GM18517 (cell line): ENCODE results near the gene GABARAP.

ENCODE experiments used
- ATAC-seq: cut with Tn5 transposase; IDR thresholded peaks from one replicate; pipeline ENCODE4 v1.9.1; 2021; ENCODE audit warnings: mild to moderate bottlenecking, moderate library complexity; ENCODE audit not compliant: unreplicated experiment

Gene GABARAP

DNA sequence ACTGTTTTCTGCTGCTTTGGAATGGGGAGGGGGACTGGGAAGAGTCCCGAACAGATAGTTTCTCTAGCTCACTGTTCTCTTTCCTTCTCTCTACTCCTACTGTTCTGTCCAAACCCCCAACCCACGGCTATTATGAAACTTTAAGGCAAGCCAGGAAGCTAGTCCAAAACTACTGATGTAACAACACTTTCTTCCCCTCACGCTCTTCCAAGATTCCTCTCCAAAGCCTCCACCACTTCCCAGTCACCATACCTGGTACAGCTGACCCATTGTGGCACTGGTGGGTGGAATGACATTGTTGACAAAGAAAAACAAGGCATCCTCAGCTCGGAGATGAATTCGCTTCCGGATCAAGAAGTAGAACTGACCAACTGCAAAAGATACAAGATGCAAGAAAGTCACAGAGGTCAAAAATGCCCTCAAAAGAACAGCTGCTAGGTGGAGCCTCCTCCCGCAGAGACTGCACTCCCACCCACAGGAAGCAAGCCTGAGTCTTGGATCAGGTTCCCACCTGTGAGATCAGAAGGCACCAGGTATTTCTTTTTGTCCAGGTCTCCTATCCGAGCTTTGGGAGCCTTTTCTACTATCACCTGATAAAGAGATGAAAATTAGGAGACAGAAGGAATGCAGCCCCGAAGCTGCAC is 1.0 kb downstream of the GABARAP start:
- no peak for ATAC-seq

DNA sequence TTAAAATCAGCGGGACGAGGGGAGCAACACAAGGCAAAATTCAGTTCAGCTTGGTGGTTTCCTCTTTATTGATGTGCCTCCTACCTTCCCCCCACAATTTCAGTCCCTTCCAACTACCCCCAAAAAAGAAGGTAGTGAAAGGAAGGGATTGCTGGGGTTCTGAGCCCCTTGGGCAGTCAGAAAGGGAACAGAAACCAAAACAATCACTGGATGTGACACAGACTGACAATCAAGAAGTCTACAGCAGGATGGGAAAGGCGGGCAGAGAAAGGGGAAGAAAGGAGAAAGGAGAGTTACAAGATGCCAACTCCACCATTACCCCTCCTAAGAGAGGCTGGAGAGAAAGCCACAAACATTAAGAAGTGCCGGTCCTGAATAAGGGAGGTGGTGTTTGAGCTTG is 1.9 kb downstream of the GABARAP start:
- no peak for ATAC-seq

DNA sequence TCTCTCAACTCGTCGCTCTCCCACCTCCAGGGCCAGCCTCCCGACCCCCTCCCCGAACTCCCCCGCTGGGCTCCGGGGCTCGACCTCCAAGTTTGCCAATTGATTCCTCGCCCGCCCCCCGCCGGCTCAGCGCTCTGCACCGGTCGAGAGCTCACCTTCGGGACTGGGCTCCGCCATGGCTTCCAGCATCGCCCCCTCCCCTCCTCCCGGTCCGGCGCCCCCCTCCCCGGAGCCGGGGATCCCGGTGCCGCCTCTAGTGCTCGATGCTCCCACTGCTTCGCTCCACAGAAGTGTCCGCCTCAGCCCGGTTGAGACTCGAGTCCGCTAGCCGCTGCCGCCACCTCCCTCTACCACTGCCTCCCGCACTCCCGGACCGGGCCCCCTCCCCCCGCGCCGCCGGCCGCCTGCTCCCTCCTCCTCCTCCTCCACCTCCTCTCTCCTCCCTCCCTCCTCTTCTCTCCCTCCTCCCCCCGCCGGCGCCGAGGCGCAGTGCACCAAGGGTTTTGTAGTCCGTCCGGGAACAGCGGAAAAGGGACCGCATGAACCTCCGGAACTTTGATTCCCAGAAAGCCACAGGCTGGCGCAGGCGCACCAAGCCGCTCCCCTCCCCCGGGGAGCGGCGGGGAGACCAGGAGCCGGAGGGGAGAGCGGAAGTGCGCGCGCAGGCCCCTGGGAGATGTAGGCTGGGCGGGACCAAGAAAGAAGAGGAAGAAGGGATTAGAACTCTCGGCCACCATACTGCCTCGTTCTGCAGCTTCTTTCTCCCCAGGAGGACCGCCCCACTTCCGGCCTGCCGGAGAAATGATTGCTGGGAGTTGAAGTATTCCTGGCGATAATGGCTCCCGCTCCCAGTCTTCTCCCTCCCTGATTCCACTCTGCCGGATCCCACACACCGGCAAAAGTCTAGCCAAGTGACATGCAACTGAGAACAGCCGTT is 2.9 kb downstream of the GABARAP start, which contains the start of gene PHF23:
TSS of gene PHF23 (minus strand) at position 367 of the 937 bp plus-strand sequence. CDS start at position 189, 178 bp downstream.
- peak; percentile 46 for ATAC-seq

DNA sequence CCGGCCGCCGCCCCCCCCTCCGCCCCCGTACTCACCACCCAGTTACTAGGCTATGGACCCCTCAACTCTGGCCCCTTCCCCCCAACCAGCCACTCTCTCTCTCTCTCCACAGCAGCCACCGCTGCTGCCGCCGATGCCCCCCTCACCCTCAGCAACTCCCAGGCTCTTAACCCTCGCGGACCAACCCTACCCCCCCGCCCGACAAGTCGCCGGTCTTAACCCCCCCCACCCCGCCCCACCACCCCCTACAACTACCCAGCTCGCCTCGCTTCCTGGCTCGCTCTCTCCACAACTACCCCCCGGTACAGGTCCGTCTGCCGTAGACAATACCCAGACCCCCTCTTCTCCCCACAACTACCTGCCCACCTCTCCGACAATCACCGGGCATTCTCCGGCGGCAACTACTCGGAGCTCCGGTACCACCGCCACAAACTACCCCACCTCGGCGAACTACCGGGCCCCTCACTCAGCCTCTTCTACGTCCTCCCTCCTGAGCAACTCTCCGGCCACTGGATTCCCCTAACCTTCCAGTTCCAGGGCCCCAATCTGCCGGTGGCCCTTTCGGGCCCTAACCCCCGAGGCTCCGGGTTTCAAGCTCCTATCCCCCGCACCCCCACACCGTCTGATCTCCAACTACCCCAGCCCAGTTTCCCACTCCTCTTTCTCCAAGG is 3.7 kb downstream of the GABARAP start:
- ATAC-seq, result no peak

DNA sequence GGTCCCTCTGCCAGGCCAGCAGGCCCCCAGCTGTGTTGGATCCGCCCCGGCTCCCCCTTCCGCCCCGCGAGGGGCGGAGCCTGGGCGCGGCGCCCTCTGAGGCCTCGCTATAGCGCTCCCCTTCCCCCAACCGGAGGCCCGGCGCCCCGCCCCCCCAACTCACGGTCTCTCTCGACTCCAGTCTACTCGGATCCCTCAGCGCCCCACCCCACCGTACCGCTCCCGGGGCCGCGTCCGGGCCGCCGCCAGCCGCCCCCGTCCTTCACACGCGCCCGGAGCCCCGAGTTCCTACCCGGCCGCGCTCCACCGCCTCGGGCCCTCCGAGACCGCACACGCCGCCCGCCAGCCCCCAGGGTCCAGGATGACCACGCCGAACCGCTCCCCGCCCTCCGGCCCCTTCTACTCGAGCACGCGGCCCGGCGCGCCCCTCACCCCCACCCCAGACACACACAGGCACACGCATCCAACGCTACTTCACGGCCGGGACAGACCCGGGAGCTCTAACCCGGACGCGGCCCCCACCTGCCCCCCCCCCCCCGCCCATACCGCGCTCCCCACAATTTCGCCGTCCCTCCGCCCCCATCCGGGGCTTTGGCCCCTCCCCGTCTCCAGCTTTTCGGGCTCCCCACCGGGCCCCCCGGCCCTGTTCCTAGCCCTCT is 4.4 kb downstream of the GABARAP start:
- ATAC-seq, result no peak

DNA sequence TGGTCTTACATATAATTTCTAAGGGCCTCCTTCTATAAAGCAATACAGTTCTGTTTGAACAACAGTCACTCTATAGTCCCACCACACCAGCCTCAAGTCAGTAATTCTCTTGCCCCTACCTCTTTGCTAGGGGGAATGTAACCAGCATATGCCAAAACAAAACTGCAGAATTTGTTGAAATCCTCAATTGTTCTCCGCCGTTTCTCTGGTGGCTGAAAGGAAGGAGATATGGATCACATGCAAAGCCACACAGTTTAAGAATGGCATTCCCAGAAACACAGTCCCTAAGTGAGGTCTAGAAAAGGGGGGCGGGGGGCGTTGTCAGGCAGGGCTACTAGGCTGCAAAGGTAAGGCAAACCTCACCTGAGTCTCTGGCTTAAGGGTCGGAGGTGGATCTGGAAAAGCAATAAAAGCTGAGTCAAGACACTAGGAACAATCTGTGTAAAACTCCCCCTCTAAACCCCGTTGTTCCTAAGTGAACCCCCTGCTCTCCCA is 4.9 kb downstream of the GABARAP start:
- ATAC-seq, result no peak

DNA sequence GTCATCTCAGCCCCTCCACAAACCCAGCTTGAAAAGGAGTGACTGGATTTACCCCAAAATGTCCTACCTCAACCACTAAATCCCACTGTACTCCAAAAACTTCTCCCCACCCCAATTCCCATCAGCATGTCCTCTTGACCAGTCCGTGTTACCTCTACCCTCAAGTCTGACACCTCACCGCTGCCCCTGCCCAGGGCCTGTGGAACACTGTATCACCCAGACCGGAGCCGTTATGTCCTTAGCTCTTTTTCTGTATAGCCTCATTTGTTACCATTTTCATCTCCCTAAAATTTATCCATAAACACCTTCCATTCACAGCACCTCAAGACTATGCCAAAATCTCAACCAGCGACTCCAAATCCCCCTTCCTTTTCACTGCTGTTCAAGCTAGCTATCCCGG is 5.4 kb downstream of the GABARAP start:
- ATAC-seq, result no peak

DNA sequence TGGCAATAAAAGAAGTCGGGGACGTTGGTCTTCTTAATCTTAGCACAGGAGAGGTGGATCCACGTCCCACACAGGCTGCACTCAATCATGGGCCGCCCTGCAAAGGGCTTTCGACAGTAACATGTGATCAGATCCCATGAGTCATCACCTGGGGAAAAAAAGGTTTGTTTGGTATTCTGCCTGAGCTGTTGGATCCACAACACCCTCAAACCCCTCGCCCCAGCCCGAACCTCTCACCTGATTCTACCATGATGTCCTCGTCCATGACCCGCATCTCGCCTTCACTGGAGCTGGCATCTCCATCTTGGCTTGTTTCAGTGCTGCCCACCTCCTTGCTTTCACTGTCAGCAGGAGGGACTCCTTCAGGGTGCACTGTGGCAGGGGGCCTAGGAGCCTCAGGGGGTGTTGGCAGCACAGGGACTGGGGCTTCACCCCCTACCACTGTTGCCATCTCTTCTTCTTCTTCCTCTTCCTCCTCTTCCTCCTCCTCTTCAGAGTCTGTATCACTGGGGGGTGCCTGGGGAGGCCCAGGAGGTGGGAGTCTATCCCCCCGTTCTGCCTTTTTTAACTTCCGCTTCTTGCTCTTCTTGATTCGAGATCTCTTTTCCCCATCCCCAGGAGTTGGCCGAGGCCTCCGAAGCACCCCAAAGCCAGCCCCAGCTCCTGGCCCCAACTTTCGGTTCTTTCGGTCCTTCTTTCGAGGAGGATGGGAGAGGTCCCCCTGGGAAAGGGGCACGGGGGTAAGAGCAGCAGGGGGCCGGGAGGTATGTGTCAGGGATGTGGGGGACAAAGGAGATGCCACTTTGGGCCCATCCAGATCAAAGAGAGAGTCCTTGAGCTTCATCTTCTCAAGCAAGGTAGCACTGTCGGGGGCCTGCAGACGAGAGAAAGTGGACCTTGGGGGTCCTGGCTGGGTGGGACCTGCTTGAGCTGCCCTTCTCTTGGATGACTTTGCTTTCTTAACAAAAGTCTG is 6.3 kb downstream of the GABARAP start:
- ATAC-seq, result no peak

DNA sequence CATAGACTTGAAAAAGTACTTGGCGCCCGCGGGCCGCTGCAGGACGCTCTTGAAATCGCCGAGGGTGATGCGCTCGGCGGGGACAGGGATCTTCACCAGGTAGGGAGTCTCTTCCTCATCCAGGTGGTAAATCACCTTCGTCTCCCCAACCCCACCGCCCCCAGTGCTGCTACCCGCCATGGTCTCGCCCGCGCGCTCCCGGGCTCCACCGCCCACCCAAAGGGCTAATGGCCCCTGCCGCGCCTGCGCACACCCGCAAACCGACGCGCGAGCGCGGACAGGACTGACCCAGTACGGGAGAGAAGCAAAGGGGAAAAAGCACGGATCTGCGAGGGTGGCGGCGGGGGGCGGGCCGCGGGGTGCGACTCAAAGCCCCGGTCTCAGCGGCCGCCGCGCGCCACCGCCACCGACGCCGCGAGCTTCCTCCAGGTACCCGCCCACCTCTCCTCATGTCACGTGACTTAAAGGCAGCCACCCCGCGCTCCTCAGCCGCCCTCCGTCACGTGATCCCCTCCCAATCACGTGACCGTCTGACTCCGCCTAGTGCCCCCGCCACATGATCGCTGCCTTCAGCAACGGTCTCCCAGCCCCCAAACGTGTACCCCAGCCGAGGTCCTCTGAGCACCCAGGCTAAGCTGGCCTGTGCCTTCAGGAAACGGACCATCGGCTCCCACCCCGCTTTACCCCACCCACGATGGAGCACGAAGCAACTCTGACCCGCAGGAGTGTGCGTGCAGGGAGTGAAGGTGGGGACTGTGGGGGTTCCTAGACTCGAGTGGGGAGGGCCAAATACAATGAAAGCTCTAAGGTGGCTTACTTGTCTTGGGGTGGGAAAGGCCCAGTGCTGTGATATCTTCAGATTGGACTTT is 7.9 kb downstream of the GABARAP start, which contains the start of gene DVL2:
TSS of gene DVL2 (minus strand) at position 435 of the 869 bp plus-strand sequence. CDS start at position 180, 255 bp downstream.
- peak; percentile 48 for ATAC-seq

DNA sequence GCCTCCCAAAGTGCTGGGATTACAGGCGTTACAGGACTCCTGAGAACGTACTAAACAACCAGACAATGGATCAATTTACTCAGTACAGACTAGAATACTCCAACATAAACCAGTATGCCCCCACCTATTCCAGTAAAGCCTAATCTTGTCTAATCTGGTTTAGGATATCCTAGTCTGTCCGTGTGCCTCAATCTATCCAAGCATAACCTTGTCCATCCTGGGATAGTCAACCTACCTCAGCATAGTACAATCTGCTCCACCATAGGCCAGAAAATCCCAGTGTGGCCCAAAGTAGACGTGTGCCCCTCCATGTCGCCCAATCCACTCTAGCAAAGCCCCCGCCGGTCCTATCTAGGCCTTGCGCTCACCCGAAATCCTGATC is 8.6 kb downstream of the GABARAP start:
- peak; percentile 2 for ATAC-seq

DNA sequence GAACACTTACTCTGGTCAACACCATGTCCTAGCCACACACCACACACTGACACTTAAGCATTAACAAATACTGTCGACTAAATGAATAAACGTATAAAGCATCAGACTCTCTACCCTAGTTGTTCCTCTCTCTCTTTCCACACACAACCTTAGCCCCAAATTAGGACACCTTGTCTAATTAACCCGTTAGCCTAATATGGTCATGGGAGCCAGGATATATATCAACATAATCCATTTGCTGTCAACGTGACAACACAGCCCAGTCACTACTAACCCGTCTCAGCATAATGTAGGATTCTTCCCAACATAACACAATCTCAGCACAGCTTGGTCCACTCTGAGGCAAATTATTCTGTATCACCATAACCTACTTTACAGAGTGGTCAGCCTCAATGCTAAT is 10.1 kb downstream of the GABARAP start:
- no peak for ATAC-seq

DNA sequence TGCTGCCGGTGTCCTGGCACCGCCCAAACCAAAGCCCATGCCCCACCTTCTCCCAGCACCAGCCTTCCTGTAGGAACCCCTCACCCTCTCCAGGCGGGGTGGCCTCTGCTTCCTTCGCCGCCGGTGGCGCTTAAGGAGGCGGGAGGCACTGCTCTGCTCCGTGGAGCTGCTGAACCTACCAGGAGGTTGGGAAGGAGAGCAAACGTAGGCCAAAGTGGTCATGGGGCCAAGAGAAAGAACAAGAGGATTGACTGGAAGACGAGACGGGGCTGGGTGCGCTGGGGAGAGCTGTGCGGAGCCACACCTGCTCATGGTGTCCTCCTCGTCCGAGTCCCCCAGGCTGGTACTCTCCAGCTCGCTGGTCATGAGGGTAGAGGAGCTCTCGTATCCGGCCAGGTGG is 12.7 kb downstream of the GABARAP start:
- ATAC-seq, result no peak

DNA sequence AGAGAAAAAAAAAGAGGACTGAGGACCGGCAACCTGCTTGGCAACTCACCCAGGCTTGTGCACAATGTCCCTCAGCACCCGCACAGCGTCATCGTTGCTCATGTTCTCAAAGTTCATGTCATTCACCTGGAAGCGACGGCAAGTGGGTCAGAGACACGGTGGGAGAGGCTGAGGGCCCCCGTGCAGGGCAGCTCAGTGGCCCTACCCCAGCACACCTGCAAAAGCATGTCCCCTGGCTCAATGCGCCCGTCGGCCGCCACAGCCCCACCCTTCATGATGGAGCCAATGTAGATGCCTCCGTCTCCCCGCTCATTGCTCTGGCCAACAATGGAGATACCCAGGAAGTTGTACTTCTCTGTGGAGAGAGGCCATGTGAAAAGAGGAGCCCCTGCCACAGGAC is 13.3 kb downstream of the GABARAP start:
- ATAC-seq, result no peak

DNA sequence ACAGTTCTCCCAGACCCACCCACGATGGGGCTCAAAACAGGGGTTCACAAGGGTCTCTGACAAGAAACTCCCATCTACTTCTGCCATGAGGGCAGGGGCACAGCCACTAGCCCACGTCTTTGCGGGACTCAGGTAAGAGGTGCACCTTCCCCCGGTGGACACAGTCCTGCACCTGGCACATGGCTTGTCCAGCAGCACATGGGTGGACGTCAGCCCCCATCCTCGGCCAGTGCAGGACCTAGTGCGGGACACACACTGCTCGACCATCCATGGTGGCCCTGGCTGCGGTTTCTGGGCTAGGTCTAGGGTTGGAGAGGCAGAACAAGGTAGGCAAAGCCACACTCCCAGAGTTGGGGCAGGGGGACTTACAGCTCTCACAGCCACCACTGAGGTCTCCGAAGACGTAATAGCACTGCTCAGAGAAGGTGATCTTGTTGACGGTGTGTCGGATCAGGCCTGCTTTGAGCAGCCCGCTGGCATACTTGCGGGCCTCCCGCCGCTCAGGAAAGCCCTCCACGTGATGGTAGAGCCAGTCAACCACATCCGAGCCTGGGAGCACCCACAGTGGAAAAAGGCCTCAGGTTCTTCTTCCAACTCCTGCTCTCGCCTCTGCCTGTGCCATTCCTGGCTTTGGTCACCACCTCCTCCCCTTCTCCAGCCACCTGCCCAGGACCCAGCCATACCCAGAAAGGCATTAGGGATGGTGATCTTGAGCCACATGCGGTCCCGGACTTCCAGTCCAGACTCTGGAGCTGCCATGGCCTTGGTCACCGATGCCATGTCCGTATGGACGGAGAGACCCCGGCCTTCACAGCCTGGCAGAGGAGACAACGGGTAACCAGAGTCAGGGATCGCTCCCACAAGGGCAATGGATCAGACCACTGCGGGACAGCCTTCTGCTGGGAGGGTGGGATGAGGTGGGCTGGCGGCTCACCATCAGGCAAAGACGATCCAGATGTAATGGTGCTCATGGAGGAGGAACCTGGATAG is 15.2 kb downstream of the GABARAP start:
- ATAC-seq, result no peak

DNA sequence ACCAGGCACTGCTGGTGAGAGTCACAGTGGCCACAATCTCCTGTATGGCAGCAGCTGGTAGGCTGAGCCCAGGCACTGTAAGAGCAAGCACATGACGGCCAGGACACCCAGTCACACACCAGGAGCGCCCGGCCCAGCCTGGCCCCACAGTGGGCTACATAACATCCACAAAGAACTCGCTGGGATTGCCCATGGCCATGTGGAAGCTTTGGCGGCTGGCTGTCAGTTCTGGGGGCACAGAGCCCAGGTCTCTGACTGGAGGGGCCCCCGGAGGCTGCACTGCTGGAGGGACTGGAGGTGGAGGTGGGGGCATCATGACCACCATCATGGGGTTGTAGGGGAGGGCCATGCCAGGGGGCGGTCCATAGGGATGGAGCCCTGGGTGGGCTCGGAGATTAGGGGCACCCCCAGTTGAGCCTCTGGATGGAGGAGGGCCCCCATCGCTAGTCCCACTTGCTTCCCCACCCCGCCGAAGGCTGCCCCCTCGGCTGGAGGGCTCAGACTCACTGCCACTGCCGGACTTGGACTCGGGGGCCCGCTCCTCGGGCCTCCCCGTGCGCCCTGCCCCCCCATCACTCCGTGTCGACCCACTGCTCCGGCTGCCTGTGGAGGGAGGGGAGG is 16.4 kb downstream of the GABARAP start:
- no peak for ATAC-seq

DNA sequence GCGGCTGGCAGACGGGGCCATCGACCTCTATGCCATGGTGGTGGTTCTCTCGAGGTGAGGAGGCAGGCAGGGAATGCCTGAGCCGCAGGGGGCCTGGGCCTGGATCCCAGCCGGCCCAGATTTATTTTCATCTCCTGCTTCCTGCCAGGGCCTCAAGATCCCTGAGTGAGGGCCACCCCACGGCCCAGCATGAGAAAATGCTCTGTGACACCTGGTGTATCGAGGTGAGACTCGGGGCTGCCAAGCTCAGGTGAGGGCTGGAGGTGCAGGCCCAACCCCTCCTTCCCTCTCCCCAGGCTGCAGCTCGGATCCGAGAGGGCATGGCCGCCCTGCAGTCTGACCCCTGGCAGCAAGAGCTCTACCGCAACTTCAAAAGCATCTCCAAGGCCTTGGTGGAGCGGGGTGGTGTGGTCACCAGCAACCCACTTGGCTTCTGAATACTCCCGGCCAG is 17.6 kb downstream of the GABARAP start:
- no peak for ATAC-seq

DNA sequence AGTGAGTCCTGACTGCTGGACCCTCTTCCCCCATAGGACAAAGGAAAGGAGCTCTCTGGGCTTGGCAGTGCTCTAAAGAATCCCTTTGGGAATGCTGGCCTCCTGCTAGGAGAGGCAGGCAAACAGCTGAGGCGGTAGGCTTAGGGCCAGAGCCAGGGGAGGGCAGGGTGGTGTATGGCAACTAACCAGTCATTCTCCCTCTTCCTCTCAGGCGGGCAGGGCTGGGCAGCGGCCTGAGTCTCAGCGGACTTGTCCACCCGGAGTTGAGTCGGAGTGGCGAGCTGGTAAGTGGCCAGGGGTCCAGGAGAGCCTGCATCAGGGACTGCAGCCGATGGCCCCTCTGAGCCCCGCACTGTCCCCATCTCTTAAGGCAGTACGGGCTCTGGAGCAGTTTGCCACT is 18.1 kb downstream of the GABARAP start:
- no peak for ATAC-seq
